ENCODE results near the gene C2orf42.
"Not testable (repeated sequence)": the region's sequence is repeated elsewhere in the genome, so short reads cannot be mapped to it uniquely, and the experiment has no call there.

Gene C2orf42

DNA sequence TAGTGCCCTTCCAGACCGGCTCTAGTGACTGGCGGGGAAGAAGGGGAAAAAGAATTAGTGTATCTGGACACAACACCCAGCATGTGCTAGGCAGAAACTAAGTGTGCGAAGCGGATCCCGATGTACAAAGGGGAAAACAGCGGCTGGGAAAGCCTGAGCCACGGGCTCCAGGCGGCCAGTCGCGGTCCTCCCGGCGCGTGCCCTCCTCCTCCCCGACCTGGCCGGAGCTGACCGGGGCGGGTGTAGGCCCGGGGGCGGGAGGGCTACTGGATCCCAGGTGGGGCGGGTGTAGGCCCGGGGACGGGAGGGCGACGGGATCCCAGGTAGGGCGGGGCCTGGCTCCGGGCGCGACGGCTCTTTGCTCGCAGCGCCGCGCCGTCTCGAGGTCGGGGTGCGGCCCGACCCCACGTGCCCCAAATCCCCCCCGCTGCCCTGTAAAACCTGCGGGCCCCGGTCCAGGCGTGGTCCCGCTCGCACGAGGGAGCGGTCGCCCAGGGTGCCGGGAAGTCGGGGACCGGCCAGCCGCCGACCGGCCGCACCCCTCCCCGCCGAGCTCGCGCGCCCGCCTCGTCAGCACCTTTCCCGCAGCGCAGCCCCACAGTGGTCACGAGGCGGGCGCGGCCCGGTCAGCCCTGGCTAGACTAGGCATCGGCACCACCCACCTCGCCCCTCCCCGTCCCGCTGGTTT, 48.8 kb downstream of the C2orf42 start:
- in situ Hi-C loops (cut with MboI; ENCODE audit: low sequenced_read_pairs, unreplicated experiment) = loop anchor here (10.0 kb wide), 1 partner anchor 227 kb away; the partner anchor contains the start of gene MXD1
- peak; percentile 60 for DNase-seq (ENCODE audit: low spot score)
- TF ChIP-seq, protein P1, sequence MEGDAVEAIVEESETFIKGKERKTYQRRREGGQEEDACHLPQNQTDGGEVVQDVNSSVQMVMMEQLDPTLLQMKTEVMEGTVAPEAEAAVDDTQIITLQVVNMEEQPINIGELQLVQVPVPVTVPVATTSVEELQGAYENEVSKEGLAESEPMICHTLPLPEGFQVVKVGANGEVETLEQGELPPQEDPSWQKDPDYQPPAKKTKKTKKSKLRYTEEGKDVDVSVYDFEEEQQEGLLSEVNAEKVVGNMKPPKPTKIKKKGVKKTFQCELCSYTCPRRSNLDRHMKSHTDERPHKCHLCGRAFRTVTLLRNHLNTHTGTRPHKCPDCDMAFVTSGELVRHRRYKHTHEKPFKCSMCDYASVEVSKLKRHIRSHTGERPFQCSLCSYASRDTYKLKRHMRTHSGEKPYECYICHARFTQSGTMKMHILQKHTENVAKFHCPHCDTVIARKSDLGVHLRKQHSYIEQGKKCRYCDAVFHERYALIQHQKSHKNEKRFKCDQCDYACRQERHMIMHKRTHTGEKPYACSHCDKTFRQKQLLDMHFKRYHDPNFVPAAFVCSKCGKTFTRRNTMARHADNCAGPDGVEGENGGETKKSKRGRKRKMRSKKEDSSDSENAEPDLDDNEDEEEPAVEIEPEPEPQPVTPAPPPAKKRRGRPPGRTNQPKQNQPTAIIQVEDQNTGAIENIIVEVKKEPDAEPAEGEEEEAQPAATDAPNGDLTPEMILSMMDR (IDR thresholded peaks at IDR 0.05; ENCODE audit: borderline replicate concordance, control extremely low read depth, extremely low read depth, insufficient read depth, missing control alignments) = no peak

DNA sequence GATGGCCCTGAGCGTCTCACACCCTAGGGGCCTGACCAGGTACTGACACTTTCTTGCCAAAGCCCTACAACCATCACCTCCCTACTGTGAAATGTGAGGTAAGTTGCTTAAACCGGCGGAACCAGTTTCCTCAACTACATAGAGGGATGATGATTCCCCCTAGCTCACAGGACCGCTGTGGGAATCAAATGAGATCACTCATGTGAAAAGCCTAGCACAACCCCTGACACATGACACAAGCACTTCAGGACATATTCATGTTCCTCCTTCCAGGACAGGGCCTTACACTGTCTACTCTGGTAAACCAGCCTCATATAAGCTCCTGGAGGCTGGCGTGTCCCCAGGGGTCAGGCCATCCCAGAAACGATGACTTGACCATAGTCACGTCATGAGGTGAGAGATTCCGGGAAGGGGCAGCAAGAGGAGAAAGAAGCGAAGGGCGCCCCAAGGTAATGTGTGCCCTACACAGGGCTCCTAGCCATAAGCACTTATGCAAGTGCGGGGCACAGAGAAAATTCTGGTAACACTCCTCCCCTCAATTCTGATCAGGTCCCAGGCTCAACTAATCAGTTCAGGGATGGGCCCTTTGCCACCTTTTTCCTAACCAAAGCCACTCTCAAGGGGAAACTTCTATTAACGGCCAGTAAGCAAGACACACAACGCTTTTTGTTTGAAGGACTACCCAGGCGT, 49.5 kb downstream of the C2orf42 start:
- DNase-seq (ENCODE audit: low spot score) = peak; percentile 76
- TF ChIP-seq, protein P1 (IDR thresholded peaks at IDR 0.05; ENCODE audit: borderline replicate concordance, control extremely low read depth, extremely low read depth, insufficient read depth, missing control alignments) = peak; percentile 23
- in situ Hi-C loops (cut with MboI; ENCODE audit: low sequenced_read_pairs, unreplicated experiment) = loop anchor here (10.0 kb wide), 1 partner anchor 227 kb away; the partner anchor contains the start of gene MXD1

DNA sequence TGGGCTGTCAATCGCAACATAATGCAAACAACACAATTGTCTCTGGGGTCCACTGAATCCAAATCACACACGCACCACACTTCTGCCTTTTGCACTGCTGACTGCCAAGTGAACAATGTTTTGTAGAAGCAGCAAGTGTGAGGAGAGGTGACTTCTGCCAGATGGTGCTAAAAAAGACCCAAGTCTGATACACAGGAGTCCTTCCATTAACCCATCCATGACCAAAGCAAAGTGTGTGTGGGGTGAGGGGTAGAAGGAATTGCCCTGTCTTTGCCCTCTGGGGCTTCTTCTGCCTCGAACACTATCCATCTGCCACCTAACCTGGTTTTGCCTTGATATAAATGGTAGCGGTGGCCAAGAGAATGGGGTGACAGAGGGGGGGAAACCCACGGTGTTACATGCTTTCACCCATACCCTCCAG, 50.0 kb downstream of the C2orf42 start:
- TF ChIP-seq, protein P1 (IDR thresholded peaks at IDR 0.05; ENCODE audit: borderline replicate concordance, control extremely low read depth, extremely low read depth, insufficient read depth, missing control alignments) = no peak
- no peak for DNase-seq (ENCODE audit: low spot score)
- in situ Hi-C loops (cut with MboI; ENCODE audit: low sequenced_read_pairs, unreplicated experiment) = loop anchor here (10.0 kb wide), 1 partner anchor 226 kb away; the partner anchor contains the start of gene MXD1

DNA sequence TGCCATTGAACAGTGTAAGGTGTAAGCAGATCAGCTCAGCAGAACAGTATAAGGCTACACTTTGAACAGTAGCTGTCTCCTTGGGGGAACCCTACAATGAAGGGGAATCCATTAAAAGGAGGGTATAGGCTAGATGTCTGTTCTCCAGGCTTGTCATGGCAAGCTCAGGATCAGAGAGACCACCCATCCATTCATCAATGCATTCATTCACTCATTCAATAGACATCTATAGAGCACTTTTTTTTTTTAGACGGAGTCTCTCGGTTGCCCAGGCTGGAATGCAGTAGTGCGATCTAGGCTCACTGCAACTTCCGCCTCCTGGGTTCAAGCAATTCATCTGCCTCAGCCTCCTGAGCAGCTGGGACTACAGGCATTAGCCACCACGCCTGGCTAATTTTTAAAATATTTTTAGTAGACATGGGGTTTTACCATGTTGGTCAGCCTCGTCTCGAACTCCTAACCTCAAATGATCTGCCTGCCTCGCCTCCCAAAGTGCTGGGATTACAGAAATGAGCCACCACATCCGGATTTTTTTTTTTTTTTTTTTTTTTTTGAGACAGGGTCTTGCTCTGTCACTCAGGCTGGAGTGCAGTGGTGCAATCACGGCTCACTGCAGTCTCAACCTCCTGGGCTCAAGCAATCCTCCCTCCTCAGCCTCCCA, 56.4 kb downstream of the C2orf42 start:
- in situ Hi-C loops (cut with MboI; ENCODE audit: low sequenced_read_pairs, unreplicated experiment); DNase-seq (ENCODE audit: low spot score): not testable (repeated sequence)

DNA sequence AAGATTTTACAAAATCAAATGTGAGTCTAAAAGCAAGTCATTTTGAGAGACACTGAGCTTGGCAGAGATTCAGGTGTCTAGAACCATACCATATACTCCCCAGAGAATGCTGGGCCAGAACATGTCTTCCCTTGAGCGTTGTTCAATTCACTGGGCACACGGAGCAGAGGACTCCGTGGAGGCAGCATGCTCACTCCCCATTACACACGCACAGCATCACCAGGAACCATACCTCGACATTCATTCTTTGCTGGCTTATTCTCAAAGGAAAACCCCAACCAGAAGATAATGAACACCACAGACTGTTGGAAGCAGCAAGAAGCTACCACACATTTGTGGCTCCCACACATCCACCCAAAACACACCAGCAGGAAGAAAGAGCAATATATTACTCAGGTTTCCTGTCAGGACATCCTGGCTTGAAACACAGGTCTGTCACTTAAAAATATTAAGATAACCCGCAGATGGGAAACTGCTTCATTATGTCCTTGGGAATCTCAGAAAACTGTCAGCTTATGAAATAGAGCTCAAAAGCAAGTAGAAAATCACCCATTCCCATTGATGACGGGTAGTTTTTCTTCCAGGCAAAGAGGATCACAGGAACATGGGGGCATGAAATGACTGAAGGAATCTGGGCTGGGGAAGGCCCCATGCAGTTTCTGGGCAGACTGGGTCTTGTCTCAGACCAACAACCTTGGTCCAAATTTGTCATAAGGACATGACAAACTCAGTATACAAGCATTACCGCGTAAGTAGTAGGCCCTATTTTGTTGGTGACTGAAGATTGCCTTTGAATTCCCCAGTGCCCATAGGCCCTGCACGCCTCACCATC, 57.1 kb downstream of the C2orf42 start:
- TF ChIP-seq, protein P1 (IDR thresholded peaks at IDR 0.05; ENCODE audit: borderline replicate concordance, control extremely low read depth, extremely low read depth, insufficient read depth, missing control alignments) = no peak
- DNase-seq (ENCODE audit: low spot score) = peak; percentile 32
- in situ Hi-C loops (cut with MboI; ENCODE audit: low sequenced_read_pairs, unreplicated experiment) = no loop called here

DNA sequence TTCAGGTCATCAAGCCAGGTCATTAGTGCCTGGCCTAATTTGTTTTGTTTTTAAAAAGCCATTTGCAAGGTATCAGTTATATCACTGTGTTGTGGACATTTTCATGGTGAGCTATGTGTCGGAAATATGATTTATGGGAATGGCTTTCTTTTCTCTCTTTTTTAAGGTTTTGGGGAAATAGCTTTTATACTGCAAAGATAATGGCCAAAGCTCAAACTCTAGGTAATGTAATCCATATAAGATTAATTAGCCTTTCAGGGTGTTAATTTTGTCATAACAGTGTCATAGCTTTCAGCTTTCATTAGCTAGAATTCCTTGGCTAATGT, 57.7 kb downstream of the C2orf42 start:
- TF ChIP-seq, protein P1 (IDR thresholded peaks at IDR 0.05; ENCODE audit: borderline replicate concordance, control extremely low read depth, extremely low read depth, insufficient read depth, missing control alignments) = no peak
- no peak for DNase-seq (ENCODE audit: low spot score)
- in situ Hi-C loops (cut with MboI; ENCODE audit: low sequenced_read_pairs, unreplicated experiment) = no loop called here

All from GM13976 (cell line).